Measurements from ENCODE around the gene NPDC1.

NPDC1 gene

GRCh38 chr9:137052998-137053943 is 7.3 kb upstream of the NPDC1 start:
- H3K27ac ChIP-seq: no peak overlapping the region
- H3K27me3 ChIP-seq: peaks cover 81% of the 10 kb centered on the region
- TF ChIP-seq CTCF (IDR thresholded peaks at IDR 0.05): no peak
- H3K4me1 ChIP-seq (ENCODE audit: control insufficient read depth in 1 of 2, insufficient read depth in 1 of 2, low read depth in 1 of 2, low read length in 1 of 2): peaks cover 24 to 33% of the 10 kb centered on the region in 2 experiments
- no peaks in the 10 kb centered on the region for H3K9me3 ChIP-seq
- no peaks in the 10 kb centered on the region for H3K36me3 ChIP-seq
- peak overlapping the region; percentile 48 to 59 for H3K4me3 ChIP-seq (ENCODE audit: low read depth in 1 of 2, low read length in 1 of 2)

- Histone ChIP-seq H3K27ac (no peak overlapping the region), H3K36me3 (no peaks in the 10 kb centered on the region), H3K4me3 (ENCODE audit: low read depth in 1 of 2, low read length in 1 of 2) (no peak overlapping the region), H3K27me3 (peaks cover 91% of the 10 kb centered on the region), H3K4me1 (ENCODE audit: control insufficient read depth in 1 of 2, insufficient read depth in 1 of 2, low read depth in 1 of 2, low read length in 1 of 2) (peaks cover 17 to 24% of the 10 kb centered on the region in 2 experiments), H3K9me3 (no peaks in the 10 kb centered on the region)
- TF ChIP-seq CTCF (IDR thresholded peaks at IDR 0.05): no peak
Observed at GRCh38 chr9:137052293-137052692, 6.3 kb upstream of the NPDC1 start.

GRCh38 chr9:137051145-137051724 is 5.3 kb upstream of the NPDC1 start:
- Histone ChIP-seq H3K4me3 (ENCODE audit: low read depth in 1 of 2, low read length in 1 of 2) (no peak overlapping the region), H3K9me3 (no peaks in the 10 kb centered on the region), H3K36me3 (no peaks in the 10 kb centered on the region), H3K27ac (no peak overlapping the region), H3K4me1 (ENCODE audit: control insufficient read depth in 1 of 2, insufficient read depth in 1 of 2, low read depth in 1 of 2, low read length in 1 of 2) (peaks cover 20 to 28% of the 10 kb centered on the region in 2 experiments), H3K27me3 (peaks cover 100% of the 10 kb centered on the region)
- no peak for TF ChIP-seq CTCF (IDR thresholded peaks at IDR 0.05)

- Histone ChIP-seq H3K27me3 (peaks cover 100% of the 10 kb centered on the region), H3K4me3 (ENCODE audit: low read depth in 1 of 2, low read length in 1 of 2) (no peak overlapping the region), H3K27ac (no peak overlapping the region), H3K36me3 (no peaks in the 10 kb centered on the region), H3K9me3 (no peaks in the 10 kb centered on the region), H3K4me1 (ENCODE audit: control insufficient read depth in 1 of 2, insufficient read depth in 1 of 2, low read depth in 1 of 2, low read length in 1 of 2) (peaks cover 24 to 32% of the 10 kb centered on the region in 2 experiments)
- TF ChIP-seq CTCF (IDR thresholded peaks at IDR 0.05): no peak
Observed at GRCh38 chr9:137050570-137050969, 4.6 kb upstream of the NPDC1 start.

- peak; percentile 48 for TF ChIP-seq CTCF (IDR thresholded peaks at IDR 0.05)
- Histone ChIP-seq H3K4me3 (ENCODE audit: low read depth in 1 of 2, low read length in 1 of 2) (no peak overlapping the region), H3K27me3 (peaks cover 100% of the 10 kb centered on the region), H3K9me3 (no peaks in the 10 kb centered on the region), H3K4me1 (ENCODE audit: control insufficient read depth in 1 of 2, insufficient read depth in 1 of 2, low read depth in 1 of 2, low read length in 1 of 2) (peaks cover 28 to 38% of the 10 kb centered on the region in 2 experiments), H3K27ac (no peak overlapping the region), H3K36me3 (no peaks in the 10 kb centered on the region)
Observed at GRCh38 chr9:137049544-137050449, 3.8 kb upstream of the NPDC1 start.
